ENCODE data around the gene ABCA8. TPM values are rescaled to one million over a fixed set of nuclear protein-coding genes. Genes with fewer than 3 reads are reported as not detected.
"Not testable (repeated sequence)": the region's sequence is repeated elsewhere in the genome, so short reads cannot be mapped to it uniquely, and the experiment has no call there.

Gene ABCA8
- total RNA-seq, 4 donors from 2014 or later, result 26.1 to 95.4 (median 56.1) TPM

DNA sequence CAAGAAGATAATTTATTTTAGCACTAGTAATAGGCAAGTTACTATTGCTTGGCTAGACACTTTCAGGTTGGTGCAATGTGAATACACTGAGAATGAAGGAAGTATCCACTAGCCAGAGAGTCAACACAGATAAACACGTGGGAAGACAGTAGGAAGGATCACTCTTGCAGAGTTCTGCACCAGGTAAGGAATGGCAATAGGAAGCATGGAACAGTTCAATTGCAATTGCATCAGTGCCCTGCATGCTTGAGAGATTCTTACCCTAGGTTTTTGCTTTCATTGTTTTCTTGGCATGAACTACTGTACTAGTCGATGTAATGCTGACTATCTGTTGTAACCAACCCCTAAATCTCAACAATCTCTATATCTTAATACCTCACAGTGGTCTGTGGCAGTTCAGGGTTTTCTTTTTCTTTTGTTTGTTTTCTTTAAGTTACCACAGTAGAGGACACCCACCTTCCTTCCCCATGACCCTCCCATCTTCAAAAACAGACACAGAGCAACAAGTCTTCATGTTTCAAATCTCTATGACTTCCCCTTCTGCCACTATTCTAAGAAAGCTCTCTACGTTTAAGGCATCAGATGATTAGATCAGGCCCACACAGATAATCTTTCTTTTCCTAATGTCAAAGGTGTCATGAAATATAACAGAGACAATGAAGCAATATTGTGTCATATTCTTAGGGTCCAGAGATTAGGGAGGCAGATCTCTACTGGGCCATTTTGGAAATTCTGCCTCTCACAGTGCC lies 18.1 kb upstream of the ABCA8 start:
- Histone ChIP-seq H3K4me1 (no peaks in the 10 kb centered on the region), H3K36me3 (no peaks in the 10 kb centered on the region), H3K27me3 (no peaks in the 10 kb centered on the region), H3K9me3 (no peaks in the 10 kb centered on the region), H3K4me3 (replicated peaks in 1 of 3) (no peak overlapping the region), H3K27ac (no peak overlapping the region)
- WGBS, 2 donors, result 40 to 46% methylated on average over 3 of the region's 3 CpGs
- DNase-seq, result no peak
- TF ChIP-seq, protein P1, sequence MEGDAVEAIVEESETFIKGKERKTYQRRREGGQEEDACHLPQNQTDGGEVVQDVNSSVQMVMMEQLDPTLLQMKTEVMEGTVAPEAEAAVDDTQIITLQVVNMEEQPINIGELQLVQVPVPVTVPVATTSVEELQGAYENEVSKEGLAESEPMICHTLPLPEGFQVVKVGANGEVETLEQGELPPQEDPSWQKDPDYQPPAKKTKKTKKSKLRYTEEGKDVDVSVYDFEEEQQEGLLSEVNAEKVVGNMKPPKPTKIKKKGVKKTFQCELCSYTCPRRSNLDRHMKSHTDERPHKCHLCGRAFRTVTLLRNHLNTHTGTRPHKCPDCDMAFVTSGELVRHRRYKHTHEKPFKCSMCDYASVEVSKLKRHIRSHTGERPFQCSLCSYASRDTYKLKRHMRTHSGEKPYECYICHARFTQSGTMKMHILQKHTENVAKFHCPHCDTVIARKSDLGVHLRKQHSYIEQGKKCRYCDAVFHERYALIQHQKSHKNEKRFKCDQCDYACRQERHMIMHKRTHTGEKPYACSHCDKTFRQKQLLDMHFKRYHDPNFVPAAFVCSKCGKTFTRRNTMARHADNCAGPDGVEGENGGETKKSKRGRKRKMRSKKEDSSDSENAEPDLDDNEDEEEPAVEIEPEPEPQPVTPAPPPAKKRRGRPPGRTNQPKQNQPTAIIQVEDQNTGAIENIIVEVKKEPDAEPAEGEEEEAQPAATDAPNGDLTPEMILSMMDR (IDR thresholded peaks at IDR 0.05), result no peak
- TF ChIP-seq POLR2A (IDR thresholded peaks at IDR 0.05), result no peak
- intact Hi-C loops (cut with DNase I), result loop anchor here (5.0 kb wide), 1 partner anchor 196 kb away; no protein-coding TSS in a partner anchor

GRCh38 chr17:68972119-68972704 lies 17.0 kb upstream of the ABCA8 start:
- H3K27ac ChIP-seq, result no peak overlapping the region
- no peaks in the 10 kb centered on the region for H3K27me3 ChIP-seq
- WGBS, 2 donors, result 57 to 64% methylated on average over 4 of the region's 4 CpGs
- intact Hi-C loops (cut with DNase I), result loop anchor here (5.0 kb wide), 1 partner anchor 195 kb away; no protein-coding TSS in a partner anchor
- TF ChIP-seq, protein P1 (IDR thresholded peaks at IDR 0.05), result peak; percentile 18 to 55 (median 42)
- TF ChIP-seq POLR2A (IDR thresholded peaks at IDR 0.05), result no peak
- H3K36me3 ChIP-seq, result no peaks in the 10 kb centered on the region
- no peaks in the 10 kb centered on the region for H3K9me3 ChIP-seq
- no peak overlapping the region for H3K4me3 ChIP-seq (replicated peaks in 1 of 3)
- DNase-seq, result no peak
- no peaks in the 10 kb centered on the region for H3K4me1 ChIP-seq

DNA sequence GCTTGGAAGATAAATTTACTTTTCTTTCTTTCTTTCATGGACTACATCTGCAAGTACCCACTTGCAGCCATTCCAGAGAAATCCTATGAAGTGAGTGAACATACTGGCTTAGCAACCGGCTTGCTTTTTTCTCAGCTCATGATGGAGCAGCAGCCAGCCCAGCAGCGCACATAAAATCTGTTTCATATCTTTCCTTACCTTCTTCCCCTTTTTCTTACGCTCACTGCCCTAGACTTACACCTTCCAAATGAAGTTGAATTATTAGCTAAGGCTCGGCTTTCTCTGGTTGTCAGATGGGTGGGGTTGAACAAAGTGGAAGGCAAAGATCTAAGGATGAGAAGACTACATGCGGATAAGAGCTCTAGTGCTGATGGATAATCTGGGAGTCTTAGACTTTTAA lies 13.9 kb upstream of the ABCA8 start:
- Histone ChIP-seq H3K9me3 (no peaks in the 10 kb centered on the region), H3K27me3 (no peaks in the 10 kb centered on the region), H3K4me1 (no peaks in the 10 kb centered on the region), H3K27ac (no peak overlapping the region), H3K36me3 (no peaks in the 10 kb centered on the region), H3K4me3 (replicated peaks in 1 of 3) (no peak overlapping the region)
- 87 to 93% methylated on average over 5 of the region's 5 CpGs for WGBS, 2 donors
- DNase-seq, result no peak
- no peak for TF ChIP-seq POLR2A (IDR thresholded peaks at IDR 0.05)
- TF ChIP-seq, protein P1 (IDR thresholded peaks at IDR 0.05), result no peak
- intact Hi-C loops (cut with DNase I), result no loop called here

- H3K36me3 ChIP-seq, result no peaks in the 10 kb centered on the region
- WGBS, 2 donors, result 95% methylated on average over 4 of the region's 4 CpGs
- no peaks in the 10 kb centered on the region for H3K27me3 ChIP-seq
- no peaks in the 10 kb centered on the region for H3K4me1 ChIP-seq
- no peak for DNase-seq
- intact Hi-C loops (cut with DNase I), result no loop called here
- TF ChIP-seq, protein P1 (IDR thresholded peaks at IDR 0.05), result no peak
- no peak for TF ChIP-seq POLR2A (IDR thresholded peaks at IDR 0.05)
- H3K27ac ChIP-seq, result no peak overlapping the region
- no peak overlapping the region for H3K4me3 ChIP-seq (replicated peaks in 1 of 3)
- H3K9me3 ChIP-seq, result no peaks in the 10 kb centered on the region
These were observed 8.8 kb upstream of the ABCA8 start for GRCh38 chr17:68963958-68964357.

GRCh38 chr17:68961214-68961882 lies 6.2 kb upstream of the ABCA8 start:
- TF ChIP-seq, protein P1 (IDR thresholded peaks at IDR 0.05), result no peak
- no peak for TF ChIP-seq POLR2A (IDR thresholded peaks at IDR 0.05)
- WGBS, 2 donors, result 70 to 81% methylated on average over 9 of the region's 9 CpGs
- no peaks in the 10 kb centered on the region for H3K9me3 ChIP-seq
- H3K27me3 ChIP-seq, result no peaks in the 10 kb centered on the region
- intact Hi-C loops (cut with DNase I), result no loop called here
- H3K36me3 ChIP-seq, result no peaks in the 10 kb centered on the region
- DNase-seq, result no peak
- H3K27ac ChIP-seq, result no peak overlapping the region
- no peak overlapping the region for H3K4me3 ChIP-seq (replicated peaks in 1 of 3)
- H3K4me1 ChIP-seq, result no peaks in the 10 kb centered on the region

DNA sequence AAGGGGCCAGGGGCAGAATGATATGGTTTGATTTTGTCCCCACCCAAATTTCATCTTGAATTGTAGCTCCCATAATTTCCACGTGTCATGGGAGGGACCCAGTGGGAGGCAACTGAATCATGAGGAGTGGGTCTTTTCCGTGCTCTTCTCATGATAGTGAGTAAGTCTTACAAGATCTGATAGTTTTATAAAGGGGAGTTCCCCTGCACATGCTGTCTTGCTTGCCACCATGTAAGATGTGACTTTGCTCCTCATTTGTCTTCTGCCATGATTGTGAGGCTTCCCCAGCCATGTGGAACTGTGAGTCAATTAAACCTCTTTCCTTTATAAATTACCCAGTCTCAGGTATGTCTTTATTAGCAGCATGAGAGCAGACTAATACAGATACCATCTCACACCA lies 3.9 kb upstream of the ABCA8 start:
- H3K9me3 ChIP-seq; H3K27ac ChIP-seq; H3K36me3 ChIP-seq; DNase-seq; H3K27me3 ChIP-seq; intact Hi-C loops (cut with DNase I); H3K4me3 ChIP-seq (replicated peaks in 1 of 3); H3K4me1 ChIP-seq: not testable (repeated sequence)
- WGBS, 2 donors, result 95 to 96% methylated on average over 2 of the region's 2 CpGs

Measured in thyroid gland (tissue), 4 donors.